Posterior vena cava (tissue), 2 donors: ENCODE measurements around the gene GOT2. TPM values are rescaled to one million over a fixed set of nuclear protein-coding genes. Genes with fewer than 3 reads are reported as not detected.
"Not testable (repeated sequence)": the region's sequence is repeated elsewhere in the genome, so short reads cannot be mapped to it uniquely, and the experiment has no call there.

Source experiments
- DNase-seq: peaks from one replicate; pipeline ENCODE4 v3.0.0-alpha.2; 2020; ENCODE audit warnings: low spot score
- intact Hi-C, 2 donors: fragments of 100-400 bp; cut with DNase I; formaldehyde crosslinking; loops; one replicate each; pipeline versions ENCODE4 v1.14.1 to v1.14.2; 2022 to 2023
- total RNA-seq, 2 donors: library from RNA; stranded (reverse); fragmentation: NEBNext Ultra II Directional; extraction: Animal tissue kit (Norgen Biotek cat#: 25700); gene quantifications; one replicate each; pipeline ENCODE4 v1.2.1, GENCODE V29; 2021
- donor health status: DM: yes; HTN: yes; CAD: no.
- donor health status: DM: yes; HTN: yes; CAD: no.

GOT2 gene
- total RNA-seq, 2 donors from 2014 or later = 37.6 to 55.5 TPM

DNA sequence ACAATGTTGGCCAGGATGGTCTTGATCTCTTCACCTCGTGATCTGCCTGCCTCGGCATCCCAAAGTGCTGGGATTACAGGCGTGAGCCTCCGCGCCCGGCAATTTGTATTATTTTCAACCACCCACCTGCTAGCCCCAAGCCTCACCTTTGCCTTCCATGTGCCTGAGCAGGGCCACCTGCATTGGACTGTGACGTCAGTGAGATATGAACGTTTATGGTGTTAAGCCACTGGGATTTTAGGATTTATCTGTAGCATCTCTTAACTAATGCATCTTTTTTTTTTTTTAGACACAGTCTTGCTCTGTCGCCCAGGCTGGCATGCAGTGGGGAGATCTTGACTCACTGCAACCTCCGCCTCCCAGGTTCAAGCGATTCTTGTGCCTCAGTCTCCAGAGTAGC lies 74.2 kb downstream of the GOT2 start:
- intact Hi-C loops = not testable (repeated sequence)

DNA sequence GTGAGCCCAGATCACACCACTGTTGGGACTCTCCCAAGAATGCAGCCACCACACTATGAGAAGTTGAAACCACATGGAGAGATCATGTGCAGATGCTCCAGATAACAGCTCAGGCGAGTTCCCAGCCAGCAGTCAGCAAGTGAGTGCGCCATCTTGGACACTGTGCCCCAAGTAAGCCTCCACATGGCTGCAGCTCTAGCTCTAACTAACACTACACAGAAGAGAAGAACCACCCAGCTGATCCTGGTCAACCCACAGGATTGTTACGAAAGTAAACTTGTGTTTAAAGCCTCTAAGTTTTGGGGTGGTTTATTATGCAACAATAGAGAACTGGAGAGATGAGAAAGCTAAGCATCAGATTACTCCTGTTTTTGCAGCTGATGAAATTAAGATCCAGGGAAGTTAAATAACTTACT lies 75.3 kb downstream of the GOT2 start:
- no peak for DNase-seq
- intact Hi-C loops = no loop called here

More for the DNA sequence above, 74.2 kb downstream of the GOT2 start:
- not testable (repeated sequence) for DNase-seq

Other genes starting within 250 kb of the GOT2 start
- gene NDRG4, start 234.2 kb downstream of the GOT2 start, total RNA-seq = 1 to 10 TPM; 5.8 to 8.6 TPM
- gene SETD6, start 218.8 kb downstream of the GOT2 start, total RNA-seq = 10 to 100 TPM in 1 of 2 donors, 1 to 10 TPM in 1; 9.9 to 13.5 TPM
- gene CNOT1, start 104.5 kb downstream of the GOT2 start, total RNA-seq = 100 to 1,000 TPM; 102 to 116 TPM
- gene SLC38A7, start 49.5 kb downstream of the GOT2 start, total RNA-seq = 10 to 100 TPM; 13.2 to 16.2 TPM